K562 (cell line): ENCODE results near the gene EPHA10. TPM values are rescaled to one million over a fixed set of nuclear protein-coding genes. Genes with fewer than 3 reads are reported as not detected.

Experiments used
- CTBP1 ChIP-seq: fragments of 450-650 bp; IDR thresholded peaks from 2 replicates; pipeline ENCODE4 v1.6.1; 2016; ENCODE audit warnings: borderline replicate concordance
- E4F1 ChIP-seq: fragments of 250-450 bp; sonication (Bioruptor Pico); IDR thresholded peaks from 2 replicates; pipeline ENCODE4 v1.5.0; 2021; ENCODE audit warnings: mild to moderate bottlenecking, borderline replicate concordance
- EGR1 ChIP-seq: fragments of 450-650 bp; conservative IDR thresholded peaks from 2 replicates; pipeline ENCODE4 v1.6.1; 2017; ENCODE audit warnings: mild to moderate bottlenecking
- NFATC3 ChIP-seq: fragments of 450-650 bp; IDR thresholded peaks from 2 replicates; pipeline ENCODE4 v1.6.1; 2017; ENCODE audit warnings: mild to moderate bottlenecking
- NFXL1 ChIP-seq: fragments of 450-650 bp; formaldehyde crosslinking; IDR thresholded peaks from 2 replicates; pipeline ENCODE4 v1.4.0; 2021; ENCODE audit warnings: mild to moderate bottlenecking
- PHF20 ChIP-seq: fragments of 450-650 bp; IDR thresholded peaks from 2 replicates; pipeline ENCODE4 v1.6.1; 2018; ENCODE audit not compliant: partially characterized antibody
- RBM22 ChIP-seq: fragments of 200-400 bp; formaldehyde crosslinking; IDR thresholded peaks from 2 replicates; pipeline ENCODE4 v1.6.1; 2018; ENCODE audit warnings: low read length, low read depth; ENCODE audit not compliant: poor library complexity, severe bottlenecking
- ZBTB40 ChIP-seq, 2 experiments: fragments of 450-650 bp in 1 of 2; sonication (generic) in 1 of 2; formaldehyde crosslinking in 1 of 2; IDR thresholded peaks; 2 replicates each; pipeline versions ENCODE4 v1.7.1 to v1.9.0; 2016 to 2022; ENCODE audit warnings: inconsistent platforms in 1 of 2, mild to moderate bottlenecking in 1 of 2, missing genetic modification reagents in 1 of 2
- ZC3H4 ChIP-seq: sonication (generic); formaldehyde crosslinking; IDR thresholded peaks from 2 replicates; pipeline ENCODE4 v1.9.0; 2021; ENCODE audit warnings: missing genetic modification reagents, borderline replicate concordance
- ZNF512 ChIP-seq: IDR thresholded peaks from 2 replicates; pipeline ENCODE4 v1.6.1; 2016; ENCODE audit warnings: missing genetic modification characterization, missing compliant biosample characterization
- ZNF699 ChIP-seq: fragments of 250-450 bp; sonication (Bioruptor Pico); IDR thresholded peaks from 2 replicates; pipeline ENCODE4 v1.8.0; 2021; ENCODE audit warnings: mild to moderate bottlenecking, moderate library complexity; ENCODE audit not compliant: insufficient replicate concordance
- polyA plus RNA-seq, 8 experiments: library from polyadenylated mRNA; depleted of rRNA in 4 of 8; stranded (reverse) in 5 of 8; unstranded in 3 of 8; fragments of >200 nt; fragmentation: Nextera tagmentation in 2 of 8; fragmentation: Illumina TruSeq in 1 of 8; extraction: Ambion mirVana in 2 of 8; extraction: Trizol in 1 of 8; gene quantifications; 2 replicates each; pipeline versions ENCODE4 v1.2.1 to v1.2.3, GENCODE V29; 2011 to 2014; ENCODE audit warnings: inconsistent platforms in 1 of 8, missing spikeins in 1 of 8
- total RNA-seq, 7 experiments: library from RNA; depleted of rRNA in 6 of 7; stranded (reverse); fragments of >200 nt in 6 of 7; fragmentation: Illumina TruSeq in 2 of 7; extraction: Trizol in 2 of 7; gene quantifications; 2 replicates each; pipeline versions ENCODE4 v1.2.1 to v1.2.3, GENCODE V29; 2011 to 2021; ENCODE audit warnings: low replicate concordance in 1 of 7
- TF ChIP-seq, protein P1 (sequence below): fragments of 250-450 bp; sonication (Bioruptor Pico); IDR thresholded peaks from 2 replicates; pipeline ENCODE4 v1.4.0; 2020; ENCODE audit warnings: mild to moderate bottlenecking, moderate library complexity

The EPHA10 gene
- total and polyA plus RNA-seq, 9 of the 15 experiments (the other 6 are each of a cell fraction or from before 2014, with no cell fraction given) = 0.03 TPM; not detected in 8

GRCh38 chr1:37793773-37794371 is 29.0 kb upstream of the EPHA10 start, which contains the start of gene MANEAL (continued):
- TF ChIP-seq ZBTB40 (IDR thresholded peaks at IDR 0.05) = no peak
- no peak for TF ChIP-seq ZBTB40 (CRISPR knock-in tag; IDR thresholded peaks at IDR 0.05)
- no peak for TF ChIP-seq NFXL1 (CRISPR knock-in tag)
- no peak for TF ChIP-seq E4F1 (CRISPR knock-in tag)
- TF ChIP-seq, protein P1, sequence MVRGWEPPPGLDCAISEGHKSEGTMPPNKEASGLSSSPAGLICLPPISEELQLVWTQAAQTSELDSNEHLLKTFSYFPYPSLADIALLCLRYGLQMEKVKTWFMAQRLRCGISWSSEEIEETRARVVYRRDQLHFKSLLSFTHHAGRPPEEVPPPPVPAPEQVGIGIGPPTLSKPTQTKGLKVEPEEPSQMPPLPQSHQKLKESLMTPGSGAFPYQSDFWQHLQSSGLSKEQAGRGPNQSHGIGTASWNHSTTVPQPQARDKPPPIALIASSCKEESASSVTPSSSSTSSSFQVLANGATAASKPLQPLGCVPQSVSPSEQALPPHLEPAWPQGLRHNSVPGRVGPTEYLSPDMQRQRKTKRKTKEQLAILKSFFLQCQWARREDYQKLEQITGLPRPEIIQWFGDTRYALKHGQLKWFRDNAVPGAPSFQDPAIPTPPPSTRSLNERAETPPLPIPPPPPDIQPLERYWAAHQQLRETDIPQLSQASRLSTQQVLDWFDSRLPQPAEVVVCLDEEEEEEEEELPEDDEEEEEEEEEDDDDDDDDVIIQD (CRISPR knock-in tag) = no peak
- TF ChIP-seq NFATC3 = no peak
- TF ChIP-seq ZNF699 (CRISPR knock-in tag) = no peak
- peak; percentile 64 for TF ChIP-seq EGR1
- no peak for TF ChIP-seq ZNF512 (tag)
- TF ChIP-seq ZC3H4 (CRISPR knock-in tag) = no peak
- TF ChIP-seq CTBP1 = peak; percentile 93
- TF ChIP-seq PHF20 = no peak
- TF ChIP-seq RBM22 = no peak
